Neural progenitor cell (in vitro differentiated cells): ENCODE results near the gene AHRR. TPM values are rescaled to one million over a fixed set of nuclear protein-coding genes. Genes with fewer than 3 reads are reported as not detected.

ENCODE experiments used
- DNase-seq: peaks from one replicate; pipeline ENCODE4 v3.0.0-alpha.2; 2016; ENCODE audit warnings: low spot score
- H2AFZ ChIP-seq: fragments of 200-600 bp; sonication (generic); replicated peaks from 2 replicates; pipeline ENCODE4 v1.6.1; 2016; ENCODE audit warnings: antibody characterized with exemption
- H3F3A ChIP-seq: fragments of 200-600 bp; sonication (generic); 2 replicates; pipeline ENCODE4 v1.6.1; 2016; ENCODE audit warnings: antibody characterized with exemption, low read depth
- H3K27ac ChIP-seq: fragments of 200-600 bp; sonication (generic); 2 replicates; pipeline ENCODE4 v1.5.1; 2016; ENCODE audit warnings: mild to moderate bottlenecking
- H3K27me3 ChIP-seq: fragments of 200-600 bp; sonication (generic); 2 replicates; pipeline ENCODE4 v1.6.1; 2016; ENCODE audit warnings: mild to moderate bottlenecking, moderate library complexity
- H3K36me3 ChIP-seq: fragments of 200-600 bp; sonication (generic); 2 replicates; pipeline ENCODE4 v1.5.1; 2016
- H3K4me1 ChIP-seq: fragments of 200-600 bp; sonication (generic); 2 replicates; pipeline ENCODE4 v1.6.1; 2016; ENCODE audit warnings: mixed run types
- H3K4me2 ChIP-seq: fragments of 200-600 bp; sonication (generic); 2 replicates; pipeline ENCODE4 v1.6.1; 2016
- H3K4me3 ChIP-seq: fragments of 200-600 bp; sonication (generic); 2 replicates; pipeline ENCODE4 v1.5.1; 2016
- H3K79me2 ChIP-seq: fragments of 200-600 bp; sonication (generic); 2 replicates; pipeline ENCODE4 v1.6.1; 2016; ENCODE audit warnings: low read depth
- H3K9ac ChIP-seq: fragments of 200-600 bp; sonication (generic); 2 replicates; pipeline ENCODE4 v1.6.1; 2016
- H3K9me3 ChIP-seq: fragments of 200-600 bp; sonication (generic); 2 replicates; pipeline ENCODE4 v1.5.1; 2016; ENCODE audit warnings: low read depth
- H4K20me1 ChIP-seq: fragments of 200-600 bp; sonication (generic); 2 replicates; pipeline ENCODE4 v1.6.1; 2016; ENCODE audit warnings: low read depth
- H3K27ac Mint-ChIP-seq: 3 replicates; pipeline ENCODE4 v1.8.0; 2021; ENCODE audit warnings: mixed read lengths
- H3K27me3 Mint-ChIP-seq: 2 replicates; pipeline ENCODE4 v1.8.0; 2022; ENCODE audit warnings: low read depth, mild to moderate bottlenecking, inconsistent platforms, moderate library complexity, mixed read lengths; ENCODE audit not compliant: insufficient read depth
- H3K36me3 Mint-ChIP-seq: 3 replicates; pipeline ENCODE4 v1.8.0; 2021; ENCODE audit warnings: mixed read lengths
- H3K4me1 Mint-ChIP-seq: 3 replicates; pipeline ENCODE4 v1.8.0; 2021; ENCODE audit warnings: mixed read lengths
- H3K4me3 Mint-ChIP-seq: 3 replicates; pipeline ENCODE4 v1.8.0; 2021; ENCODE audit warnings: mild to moderate bottlenecking, moderate library complexity, mixed read lengths
- H3K9me3 Mint-ChIP-seq: 3 replicates; pipeline ENCODE4 v1.8.0; 2020; ENCODE audit warnings: mixed read lengths
- EZH2 ChIP-seq: fragments of 200-600 bp; sonication (generic); IDR thresholded peaks from 2 replicates; pipeline ENCODE4 v1.6.1; 2017; ENCODE audit warnings: antibody characterized with exemption, mild to moderate bottlenecking, moderate library complexity
- EZH2phosphoT487 ChIP-seq: fragments of 200-600 bp; sonication (generic); IDR thresholded peaks from 2 replicates; pipeline ENCODE4 v1.6.1; 2017; ENCODE audit warnings: antibody characterized with exemption
- total RNA-seq: library from RNA; depleted of rRNA; stranded (reverse); fragments of >200 nt; gene quantifications from 2 replicates; pipeline ENCODE4 v1.2.3, GENCODE V29; 2015; ENCODE audit warnings: low replicate concordance
- TF ChIP-seq, protein P1 (sequence below): fragments of 200-600 bp; sonication (generic); IDR thresholded peaks from 2 replicates; pipeline ENCODE4 v1.5.1; 2017; ENCODE audit warnings: antibody characterized with exemption, mild to moderate bottlenecking

Gene AHRR
- total RNA-seq, 1 donor from 2014 or later = 0.34 TPM

DNA sequence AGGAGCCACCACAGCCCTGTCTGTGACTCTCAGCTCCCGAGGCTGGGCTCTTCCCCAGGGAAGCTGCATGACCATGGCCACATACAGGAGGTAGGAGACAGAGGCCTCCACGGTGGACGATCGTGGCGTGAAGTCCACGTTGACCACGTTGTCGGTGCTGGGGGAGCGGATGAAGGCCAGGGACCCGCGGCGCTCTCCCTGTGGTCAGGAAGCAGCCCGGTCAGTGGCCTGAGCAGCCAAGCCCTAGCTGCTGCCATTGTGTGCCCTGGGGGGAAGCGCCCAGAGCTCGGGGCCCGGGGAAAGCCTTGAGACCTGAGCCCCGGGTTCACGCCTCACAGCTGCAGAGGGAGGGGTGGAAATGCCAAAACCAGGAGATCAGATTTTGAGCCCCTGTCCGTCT, 155.7 kb downstream of the AHRR start:
- Histone ChIP-seq H3K9ac (no peak overlapping the region), H3K36me3 (no peaks in the 10 kb centered on the region), H3K9me3 (no peaks in the 10 kb centered on the region), H3K27ac (no peak overlapping the region), H3K4me1 (peaks cover 9% of the 10 kb centered on the region), H4K20me1 (peaks cover 26% of the 10 kb centered on the region), H3K4me3 (no peak overlapping the region), H3F3A (no peaks in the 10 kb centered on the region), H3K4me2 (no peak overlapping the region), H3K79me2 (peaks cover under 1% of the 10 kb centered on the region), H2AFZ (no peak overlapping the region), H3K27me3 (peaks cover 58% of the 10 kb centered on the region)
- Mint-ChIP-seq H3K36me3 (no peaks in the 10 kb centered on the region), H3K27me3 (peaks cover 13% of the 10 kb centered on the region), H3K27ac (no peak overlapping the region), H3K4me3 (no peak overlapping the region), H3K9me3 (no peaks in the 10 kb centered on the region), H3K4me1 (peaks cover 3% of the 10 kb centered on the region)
- TF ChIP-seq EZH2 (no peak), EZH2phosphoT487 (no peak)
- TF ChIP-seq, protein P1, sequence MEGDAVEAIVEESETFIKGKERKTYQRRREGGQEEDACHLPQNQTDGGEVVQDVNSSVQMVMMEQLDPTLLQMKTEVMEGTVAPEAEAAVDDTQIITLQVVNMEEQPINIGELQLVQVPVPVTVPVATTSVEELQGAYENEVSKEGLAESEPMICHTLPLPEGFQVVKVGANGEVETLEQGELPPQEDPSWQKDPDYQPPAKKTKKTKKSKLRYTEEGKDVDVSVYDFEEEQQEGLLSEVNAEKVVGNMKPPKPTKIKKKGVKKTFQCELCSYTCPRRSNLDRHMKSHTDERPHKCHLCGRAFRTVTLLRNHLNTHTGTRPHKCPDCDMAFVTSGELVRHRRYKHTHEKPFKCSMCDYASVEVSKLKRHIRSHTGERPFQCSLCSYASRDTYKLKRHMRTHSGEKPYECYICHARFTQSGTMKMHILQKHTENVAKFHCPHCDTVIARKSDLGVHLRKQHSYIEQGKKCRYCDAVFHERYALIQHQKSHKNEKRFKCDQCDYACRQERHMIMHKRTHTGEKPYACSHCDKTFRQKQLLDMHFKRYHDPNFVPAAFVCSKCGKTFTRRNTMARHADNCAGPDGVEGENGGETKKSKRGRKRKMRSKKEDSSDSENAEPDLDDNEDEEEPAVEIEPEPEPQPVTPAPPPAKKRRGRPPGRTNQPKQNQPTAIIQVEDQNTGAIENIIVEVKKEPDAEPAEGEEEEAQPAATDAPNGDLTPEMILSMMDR = no peak
- no peak for DNase-seq

DNA sequence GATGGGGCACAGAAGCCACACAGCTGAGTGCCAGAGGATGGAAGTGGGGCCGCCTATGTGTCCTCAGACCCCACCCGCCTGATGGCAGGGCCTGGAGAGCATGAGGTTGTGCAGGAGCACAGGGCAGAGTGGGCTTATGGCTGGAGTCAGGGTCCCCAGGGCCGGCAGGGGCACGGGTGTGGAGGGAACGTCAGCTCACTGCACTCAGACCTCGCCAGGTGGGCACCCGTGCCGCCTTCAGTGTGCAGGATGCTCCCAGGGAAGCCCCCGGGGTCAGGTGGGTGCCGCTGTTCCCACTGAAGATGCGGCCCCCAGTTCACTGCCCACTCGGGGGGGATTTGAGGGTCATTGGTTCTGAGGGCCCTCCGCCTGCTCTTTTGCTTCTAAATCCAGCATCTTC, 156.4 kb downstream of the AHRR start:
- Histone ChIP-seq H3K79me2 (no peaks in the 10 kb centered on the region), H3K27ac (no peak overlapping the region), H3K9me3 (no peaks in the 10 kb centered on the region), H4K20me1 (peaks cover 26% of the 10 kb centered on the region), H3K4me2 (no peak overlapping the region), H3K9ac (no peak overlapping the region), H3K27me3 (peaks cover 58% of the 10 kb centered on the region), H3K4me3 (no peak overlapping the region), H3K36me3 (no peaks in the 10 kb centered on the region), H3F3A (no peaks in the 10 kb centered on the region), H2AFZ (no peak overlapping the region), H3K4me1 (peaks cover 4% of the 10 kb centered on the region)
- H3K4me1 Mint-ChIP-seq = peaks cover 3% of the 10 kb centered on the region
- H3K4me3 Mint-ChIP-seq = no peak overlapping the region
- H3K27me3 Mint-ChIP-seq = peaks cover 13% of the 10 kb centered on the region
- H3K9me3 Mint-ChIP-seq = no peaks in the 10 kb centered on the region
- TF ChIP-seq EZH2 = no peak
- TF ChIP-seq, protein P1 = no peak
- TF ChIP-seq EZH2phosphoT487 = no peak
- no peak overlapping the region for H3K27ac Mint-ChIP-seq
- no peaks in the 10 kb centered on the region for H3K36me3 Mint-ChIP-seq
- DNase-seq = no peak

DNA sequence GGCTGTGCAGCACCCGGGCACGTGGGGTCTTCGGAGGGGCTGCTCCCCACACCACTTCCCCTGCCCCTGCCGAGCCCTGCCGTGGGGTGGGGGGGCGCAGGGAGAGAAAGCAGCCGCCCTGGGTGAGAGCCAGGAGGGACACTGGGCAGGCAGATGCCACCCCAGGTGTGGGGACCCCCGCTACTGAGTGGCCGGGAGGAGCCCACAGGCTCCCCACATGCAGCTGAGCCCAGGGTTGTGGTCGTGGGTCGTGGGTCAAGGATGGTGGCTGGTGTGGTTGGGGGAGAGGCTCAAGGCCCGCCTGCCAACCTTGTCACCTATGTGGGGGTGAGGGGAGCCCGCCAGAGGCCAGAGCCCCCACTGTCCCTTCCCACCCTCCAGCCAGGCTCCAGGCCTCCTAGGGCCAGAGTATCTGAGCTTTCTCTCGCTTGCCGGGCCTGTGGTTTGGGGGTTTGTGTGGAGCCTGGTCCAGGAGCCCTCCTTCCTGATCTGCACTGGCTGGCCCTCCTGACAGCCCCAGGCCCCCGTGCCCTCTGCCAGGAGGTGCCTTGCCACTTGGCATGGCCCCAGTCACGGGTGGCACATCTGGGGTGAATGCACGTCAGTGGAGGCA, 157.0 kb downstream of the AHRR start:
- Histone ChIP-seq H3F3A (no peaks in the 10 kb centered on the region), H3K4me3 (no peak overlapping the region), H4K20me1 (peaks cover 26% of the 10 kb centered on the region), H3K9ac (no peak overlapping the region), H3K4me1 (peaks cover 4% of the 10 kb centered on the region), H2AFZ (no peak overlapping the region), H3K27me3 (peaks cover 54% of the 10 kb centered on the region), H3K79me2 (no peaks in the 10 kb centered on the region), H3K4me2 (no peak overlapping the region), H3K27ac (no peak overlapping the region), H3K9me3 (no peaks in the 10 kb centered on the region), H3K36me3 (no peaks in the 10 kb centered on the region)
- no peak for DNase-seq
- H3K27ac Mint-ChIP-seq = no peak overlapping the region
- no peaks in the 10 kb centered on the region for H3K36me3 Mint-ChIP-seq
- peaks cover 13% of the 10 kb centered on the region for H3K27me3 Mint-ChIP-seq
- peaks cover 3% of the 10 kb centered on the region for H3K4me1 Mint-ChIP-seq
- TF ChIP-seq EZH2 (no peak), EZH2phosphoT487 (no peak)
- TF ChIP-seq, protein P1 = no peak
- no peak overlapping the region for H3K4me3 Mint-ChIP-seq
- no peaks in the 10 kb centered on the region for H3K9me3 Mint-ChIP-seq
